Liver (tissue), 9 donors: ENCODE measurements around the gene DUSP14. TPM values are rescaled to one million over a fixed set of nuclear protein-coding genes. Genes with fewer than 3 reads are reported as not detected.

Experiments used
- DNase-seq: peaks from one replicate; pipeline ENCODE4 v3.0.0-alpha.2; 2017; ENCODE audit warnings: low spot score
- H3K27ac ChIP-seq, 2 donors: one replicate each; pipeline ENCODE4 v1.7.0; 2013; ENCODE audit warnings: inconsistent platforms in 2 of 2, low read length in 2 of 2, control low read depth in 1 of 2, low read depth in 1 of 2, mild to moderate bottlenecking in 1 of 2
- H3K27me3 ChIP-seq, 4 donors: one replicate each; pipeline versions ENCODE4 v1.6.1 to v1.7.0; 2013; ENCODE audit warnings: low read length in 3 of 4, inconsistent platforms in 1 of 4, mild to moderate bottlenecking in 1 of 4, moderate library complexity in 1 of 4; ENCODE audit not compliant: control insufficient read depth in 4 of 4, insufficient read depth in 4 of 4
- H3K36me3 ChIP-seq, 4 donors: one replicate each; pipeline versions ENCODE4 v1.6.1 to v1.7.0; 2013; ENCODE audit warnings: low read length in 3 of 4, mild to moderate bottlenecking in 3 of 4, low read depth in 1 of 4, moderate library complexity in 1 of 4; ENCODE audit not compliant: control insufficient read depth in 4 of 4, insufficient read depth in 3 of 4
- H3K4me1 ChIP-seq, 4 donors: one replicate each; pipeline versions ENCODE4 v1.6.1 to v1.7.0; 2013; ENCODE audit warnings: low read length in 3 of 4, mild to moderate bottlenecking in 3 of 4, moderate library complexity in 1 of 4; ENCODE audit not compliant: control insufficient read depth in 4 of 4, insufficient read depth in 4 of 4
- H3K4me3 ChIP-seq, 3 donors: one replicate each; pipeline versions ENCODE4 v1.6.1 to v1.7.0; 2013; ENCODE audit warnings: low read length in 3 of 3, control low read depth in 1 of 3, low read depth in 1 of 3, mild to moderate bottlenecking in 1 of 3
- H3K9ac ChIP-seq, 2 donors: one replicate each; pipeline ENCODE4 v1.7.0; 2013; ENCODE audit warnings: low read length in 2 of 2, mild to moderate bottlenecking in 2 of 2, moderate library complexity in 2 of 2, control low read depth in 1 of 2, low read depth in 1 of 2
- H3K9me3 ChIP-seq, 4 donors: one replicate each; pipeline versions ENCODE4 v1.6.1 to v1.7.0; 2013; ENCODE audit warnings: low read length in 3 of 4; ENCODE audit not compliant: control insufficient read depth in 4 of 4
- EGR1 ChIP-seq, 2 donors: IDR thresholded peaks; 2 replicates each; pipeline ENCODE4 v1.6.1; 2016 to 2018; ENCODE audit warnings: antibody characterized with exemption in 2 of 2, low read depth in 2 of 2
- HNF4A ChIP-seq, 2 donors: conservative IDR thresholded peaks; 2 replicates each; pipeline ENCODE4 v1.6.1; 2016; ENCODE audit warnings: antibody characterized with exemption in 2 of 2, mild to moderate bottlenecking in 2 of 2
- HNF4G ChIP-seq: IDR thresholded peaks from 2 replicates; pipeline ENCODE4 v1.6.1; 2016; ENCODE audit warnings: antibody characterized with exemption
- WGBS: extraction: QIAGEN DNeasy Blood & Tissue Kit; methylation state at CpG from one replicate; pipeline ENCODE4 v1.1.7; 2013; 5-methylcytosine and 5-hydroxymethylcytosine counted together
- polyA plus RNA-seq, 2 donors: library from polyadenylated mRNA; stranded (reverse) in 1 of 2; unstranded in 1 of 2; fragments of 200-250 nt in 1 of 2; fragments of >200 nt in 1 of 2; fragmentation: Nextera tagmentation in 1 of 2; extraction: Ambion mirVana in 1 of 2; gene quantifications; one replicate each; pipeline versions ENCODE4 v1.2.1 to v1.2.3, GENCODE V29; 2013 to 2015
- total RNA-seq, 2 donors: library from RNA; depleted of rRNA; stranded (reverse); fragments of >200 nt; gene quantifications; one replicate each; pipeline ENCODE4 v1.2.3, GENCODE V29; 2014
- TF ChIP-seq, protein P1 (sequence below): IDR thresholded peaks from 2 replicates; pipeline ENCODE4 v1.6.1; 2016; ENCODE audit warnings: antibody characterized with exemption
- TF ChIP-seq, protein P2 (sequence below): IDR thresholded peaks from 2 replicates; pipeline ENCODE4 v1.6.1; 2016; ENCODE audit warnings: antibody characterized with exemption, mild to moderate bottlenecking
- TF ChIP-seq, protein P3 (sequence below): IDR thresholded peaks from 2 replicates; pipeline ENCODE4 v1.6.1; 2016; ENCODE audit warnings: antibody characterized with exemption
- donor health status: healthy.
- donor health status: healthy.
- donor health status: healthy.
- donor health status: healthy.
- donor health status: healthy.

Gene DUSP14
- total and polyA plus RNA-seq, 4 donors = 6.3 to 15.7 (median 13.8) TPM

DNA sequence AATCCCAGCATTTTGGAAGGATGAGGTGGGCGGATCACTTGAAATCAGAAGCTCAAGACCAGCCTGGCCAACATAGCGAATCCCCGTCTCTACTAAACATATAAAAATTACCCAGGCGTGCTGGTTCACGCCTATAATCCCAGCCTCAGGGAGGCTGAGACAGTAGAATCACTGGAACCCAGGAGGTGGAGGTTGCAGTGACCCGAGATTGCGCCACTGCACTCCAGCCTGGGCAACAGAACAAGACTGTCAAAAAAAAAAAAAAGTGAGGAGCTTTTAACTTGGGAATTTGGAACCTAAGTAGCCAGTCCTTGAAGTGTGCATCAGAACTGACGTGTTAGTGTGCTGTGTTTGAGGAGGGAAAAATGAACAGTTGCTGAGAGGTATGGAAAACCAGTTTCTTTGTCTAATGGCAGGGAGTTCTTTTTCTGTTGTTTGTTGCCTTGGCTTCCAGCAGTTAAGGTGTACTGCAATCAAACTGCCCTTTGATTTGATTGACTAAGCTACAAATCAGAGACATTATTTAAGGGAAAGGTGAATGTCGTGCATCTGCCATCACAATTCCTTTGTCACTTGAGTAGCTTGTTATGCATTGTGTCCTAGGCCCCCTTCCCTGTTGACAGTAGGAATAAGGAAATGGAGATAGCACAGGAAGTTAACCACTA is 8.6 kb upstream of the DUSP14 start:
- no peaks in the 10 kb centered on the region for H3K9me3 ChIP-seq
- H3K9ac ChIP-seq = no peak overlapping the region
- TF ChIP-seq, protein P1, sequence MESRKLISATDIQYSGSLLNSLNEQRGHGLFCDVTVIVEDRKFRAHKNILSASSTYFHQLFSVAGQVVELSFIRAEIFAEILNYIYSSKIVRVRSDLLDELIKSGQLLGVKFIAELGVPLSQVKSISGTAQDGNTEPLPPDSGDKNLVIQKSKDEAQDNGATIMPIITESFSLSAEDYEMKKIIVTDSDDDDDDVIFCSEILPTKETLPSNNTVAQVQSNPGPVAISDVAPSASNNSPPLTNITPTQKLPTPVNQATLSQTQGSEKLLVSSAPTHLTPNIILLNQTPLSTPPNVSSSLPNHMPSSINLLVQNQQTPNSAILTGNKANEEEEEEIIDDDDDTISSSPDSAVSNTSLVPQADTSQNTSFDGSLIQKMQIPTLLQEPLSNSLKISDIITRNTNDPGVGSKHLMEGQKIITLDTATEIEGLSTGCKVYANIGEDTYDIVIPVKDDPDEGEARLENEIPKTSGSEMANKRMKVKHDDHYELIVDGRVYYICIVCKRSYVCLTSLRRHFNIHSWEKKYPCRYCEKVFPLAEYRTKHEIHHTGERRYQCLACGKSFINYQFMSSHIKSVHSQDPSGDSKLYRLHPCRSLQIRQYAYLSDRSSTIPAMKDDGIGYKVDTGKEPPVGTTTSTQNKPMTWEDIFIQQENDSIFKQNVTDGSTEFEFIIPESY = no peak
- TF ChIP-seq HNF4A (conservative IDR thresholded peaks at IDR 0.05) = peak in 1 of 2 donors; percentile 18
- peaks cover 3 to 26% (median 13%) of the 10 kb centered on the region in 4 donors for H3K36me3 ChIP-seq
- H3K4me3 ChIP-seq = no peak overlapping the region
- H3K27me3 ChIP-seq = no peaks in the 10 kb centered on the region
- WGBS = 91% methylated on average over 9 of the region's 9 CpGs
- H3K4me1 ChIP-seq = no peaks in the 10 kb centered on the region
- H3K27ac ChIP-seq = no peak overlapping the region
- DNase-seq = no peak

DNA sequence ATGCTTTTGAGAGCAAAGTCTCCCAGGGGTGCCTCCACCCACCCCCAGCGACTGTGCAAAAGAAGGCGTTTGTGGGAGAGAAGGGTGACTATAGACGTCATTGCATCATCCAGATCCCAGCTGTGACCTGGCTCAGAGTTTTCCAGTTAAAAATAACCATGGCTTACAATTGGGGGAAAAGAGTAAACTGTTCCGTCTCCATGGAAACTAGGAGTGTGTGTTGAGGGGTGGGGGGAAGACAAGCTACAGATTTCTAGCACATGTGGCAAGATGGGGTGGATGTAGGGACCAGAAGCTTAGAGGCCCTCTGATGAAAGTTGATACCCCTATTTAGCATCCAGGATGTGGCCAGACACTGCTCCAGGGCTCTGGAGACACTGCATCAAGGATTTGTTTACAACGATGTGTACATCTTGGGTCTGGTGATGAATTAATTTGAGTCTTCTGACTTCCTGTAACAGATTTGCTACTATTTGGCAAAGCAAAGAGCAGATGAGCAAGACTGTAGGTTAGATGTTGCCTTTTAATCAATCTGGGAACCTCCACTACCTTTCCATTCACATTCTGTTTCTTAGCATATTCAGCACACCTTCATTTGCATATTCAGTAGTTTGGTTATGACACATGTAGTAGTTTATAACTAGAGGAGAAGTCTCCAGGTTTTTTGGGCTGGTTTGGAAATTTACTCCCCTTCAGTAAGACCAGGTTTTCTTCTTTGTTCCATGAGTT is 6.2 kb upstream of the DUSP14 start:
- WGBS = 71% methylated on average over 5 of the region's 5 CpGs
- no peak overlapping the region for H3K27ac ChIP-seq
- DNase-seq = no peak

DNA sequence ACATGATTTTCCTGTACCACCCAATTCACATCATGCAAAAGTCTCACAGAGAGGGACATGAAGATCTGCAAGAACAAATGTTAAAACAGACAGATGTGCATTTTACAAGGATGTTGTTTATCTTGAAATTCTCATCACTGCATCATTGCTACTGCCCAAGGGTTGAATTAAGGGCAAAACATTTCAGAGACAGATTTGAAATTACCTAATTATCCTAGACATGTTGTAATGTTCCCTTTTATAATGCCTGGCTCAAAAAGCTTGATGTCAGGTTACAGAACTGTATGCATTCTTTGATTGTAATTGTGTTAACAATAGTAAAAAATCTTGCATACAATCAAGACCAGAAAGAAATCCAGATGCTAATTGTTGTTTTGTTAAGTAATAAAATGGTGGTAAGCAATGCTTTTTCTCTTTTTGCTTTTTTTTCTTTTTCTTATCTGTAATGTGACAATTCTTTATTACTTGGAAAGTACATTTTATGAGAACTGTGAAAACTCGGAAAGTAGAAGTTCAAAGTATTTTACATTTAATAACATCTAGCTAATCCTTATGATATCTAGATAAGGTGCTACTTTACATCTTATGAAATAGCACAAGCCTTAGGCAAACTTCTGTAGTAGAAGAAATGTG is 3.6 kb upstream of the DUSP14 start:
- no peaks in the 10 kb centered on the region for H3K36me3 ChIP-seq
- no peaks in the 10 kb centered on the region for H3K27me3 ChIP-seq
- peaks cover 0 to 28% (median 20%) of the 10 kb centered on the region in 4 donors for H3K4me1 ChIP-seq
- WGBS = 89% methylated on average over 1 of the region's 1 CpG
- no peak overlapping the region for H3K4me3 ChIP-seq
- no peak for DNase-seq
- TF ChIP-seq EGR1 (IDR thresholded peaks at IDR 0.05; ENCODE audit: low read depth in 2 of 2) = no peak
- TF ChIP-seq, protein P2, sequence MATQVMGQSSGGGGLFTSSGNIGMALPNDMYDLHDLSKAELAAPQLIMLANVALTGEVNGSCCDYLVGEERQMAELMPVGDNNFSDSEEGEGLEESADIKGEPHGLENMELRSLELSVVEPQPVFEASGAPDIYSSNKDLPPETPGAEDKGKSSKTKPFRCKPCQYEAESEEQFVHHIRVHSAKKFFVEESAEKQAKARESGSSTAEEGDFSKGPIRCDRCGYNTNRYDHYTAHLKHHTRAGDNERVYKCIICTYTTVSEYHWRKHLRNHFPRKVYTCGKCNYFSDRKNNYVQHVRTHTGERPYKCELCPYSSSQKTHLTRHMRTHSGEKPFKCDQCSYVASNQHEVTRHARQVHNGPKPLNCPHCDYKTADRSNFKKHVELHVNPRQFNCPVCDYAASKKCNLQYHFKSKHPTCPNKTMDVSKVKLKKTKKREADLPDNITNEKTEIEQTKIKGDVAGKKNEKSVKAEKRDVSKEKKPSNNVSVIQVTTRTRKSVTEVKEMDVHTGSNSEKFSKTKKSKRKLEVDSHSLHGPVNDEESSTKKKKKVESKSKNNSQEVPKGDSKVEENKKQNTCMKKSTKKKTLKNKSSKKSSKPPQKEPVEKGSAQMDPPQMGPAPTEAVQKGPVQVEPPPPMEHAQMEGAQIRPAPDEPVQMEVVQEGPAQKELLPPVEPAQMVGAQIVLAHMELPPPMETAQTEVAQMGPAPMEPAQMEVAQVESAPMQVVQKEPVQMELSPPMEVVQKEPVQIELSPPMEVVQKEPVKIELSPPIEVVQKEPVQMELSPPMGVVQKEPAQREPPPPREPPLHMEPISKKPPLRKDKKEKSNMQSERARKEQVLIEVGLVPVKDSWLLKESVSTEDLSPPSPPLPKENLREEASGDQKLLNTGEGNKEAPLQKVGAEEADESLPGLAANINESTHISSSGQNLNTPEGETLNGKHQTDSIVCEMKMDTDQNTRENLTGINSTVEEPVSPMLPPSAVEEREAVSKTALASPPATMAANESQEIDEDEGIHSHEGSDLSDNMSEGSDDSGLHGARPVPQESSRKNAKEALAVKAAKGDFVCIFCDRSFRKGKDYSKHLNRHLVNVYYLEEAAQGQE = no peak
- TF ChIP-seq HNF4A (conservative IDR thresholded peaks at IDR 0.05) = no peak
- TF ChIP-seq, protein P3, sequence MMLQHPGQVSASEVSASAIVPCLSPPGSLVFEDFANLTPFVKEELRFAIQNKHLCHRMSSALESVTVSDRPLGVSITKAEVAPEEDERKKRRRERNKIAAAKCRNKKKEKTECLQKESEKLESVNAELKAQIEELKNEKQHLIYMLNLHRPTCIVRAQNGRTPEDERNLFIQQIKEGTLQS = no peak
- H3K27ac ChIP-seq = no peak overlapping the region
- H3K9me3 ChIP-seq = no peaks in the 10 kb centered on the region
- no peak overlapping the region for H3K9ac ChIP-seq

More for the DNA sequence above, 6.2 kb upstream of the DUSP14 start:
- no peak for TF ChIP-seq HNF4G
- Histone ChIP-seq H3K9me3 (no peaks in the 10 kb centered on the region), H3K4me3 (no peak overlapping the region), H3K4me1 (peaks cover 0 to 8% (median 6%) of the 10 kb centered on the region in 4 donors), H3K27me3 (no peaks in the 10 kb centered on the region), H3K9ac (no peak overlapping the region), H3K36me3 (peaks cover 0 to 6% (median 3%) of the 10 kb centered on the region in 4 donors)
